Muscle layer of duodenum (tissue), 2 donors: ENCODE data around the gene SLC39A5.
A peak's percentile ranks its signal among the peaks of the same experiment; 100 is the strongest.
"Not testable (repeated sequence)": the region's sequence is repeated elsewhere in the genome, so short reads cannot be mapped to it uniquely, and the experiment has no call there.

Experiments used
- H3K27ac ChIP-seq: one replicate; pipeline ENCODE4 v1.7.0; 2013; ENCODE audit warnings: mild to moderate bottlenecking, low read length
- H3K27me3 ChIP-seq: one replicate; pipeline ENCODE4 v1.7.0; 2013; ENCODE audit warnings: low read depth, mild to moderate bottlenecking, control low read depth, low read length
- H3K36me3 ChIP-seq, 2 donors: one replicate each; pipeline ENCODE4 v1.7.0; 2013; ENCODE audit warnings: low read length in 2 of 2, control low read depth in 1 of 2, mild to moderate bottlenecking in 1 of 2; ENCODE audit not compliant: insufficient read depth in 2 of 2, control insufficient read depth in 1 of 2
- H3K4me1 ChIP-seq, 2 donors: one replicate each; pipeline ENCODE4 v1.7.0; 2013; ENCODE audit warnings: low read length in 2 of 2, mild to moderate bottlenecking in 2 of 2, control low read depth in 1 of 2, moderate library complexity in 1 of 2; ENCODE audit not compliant: insufficient read depth in 2 of 2, control insufficient read depth in 1 of 2
- H3K4me3 ChIP-seq, 2 donors: one replicate each; pipeline ENCODE4 v1.7.0; 2013; ENCODE audit warnings: low read length in 2 of 2, low read depth in 1 of 2, mild to moderate bottlenecking in 1 of 2
- H3K9me3 ChIP-seq, 2 donors: one replicate each; pipeline ENCODE4 v1.7.0; 2013; ENCODE audit warnings: low read length in 2 of 2, control low read depth in 1 of 2, mild to moderate bottlenecking in 1 of 2; ENCODE audit not compliant: control insufficient read depth in 1 of 2
- donor health status: healthy.

SLC39A5 gene

GRCh38 chr12:56282579-56282978 is 52.7 kb downstream of the SLC39A5 start:
- no peaks in the 10 kb centered on the region for H3K27me3 ChIP-seq
- H3K4me1 ChIP-seq, result peaks cover 4 to 25% of the 10 kb centered on the region in 2 donors
- peaks cover 40 to 57% of the 10 kb centered on the region in 2 donors for H3K36me3 ChIP-seq
- no peaks in the 10 kb centered on the region for H3K9me3 ChIP-seq
- H3K4me3 ChIP-seq, result no peak overlapping the region
- peak overlapping the region; percentile 23 for H3K27ac ChIP-seq

GRCh38 chr12:56284263-56284662 is 54.4 kb downstream of the SLC39A5 start:
- H3K4me3 ChIP-seq, H3K27me3 ChIP-seq, H3K9me3 ChIP-seq, H3K27ac ChIP-seq: not testable (repeated sequence)
- peaks cover 4 to 25% of the 10 kb centered on the region in 2 donors for H3K4me1 ChIP-seq
- H3K36me3 ChIP-seq, result peaks cover 40 to 44% of the 10 kb centered on the region in 2 donors

- no peaks in the 10 kb centered on the region for H3K27me3 ChIP-seq
- peak overlapping the region; percentile 60 for H3K27ac ChIP-seq
- H3K36me3 ChIP-seq, result peaks cover 33 to 43% of the 10 kb centered on the region in 2 donors
- H3K4me1 ChIP-seq, result peaks cover 4 to 25% of the 10 kb centered on the region in 2 donors
- no peak overlapping the region for H3K4me3 ChIP-seq
- no peaks in the 10 kb centered on the region for H3K9me3 ChIP-seq
These were observed 56.4 kb downstream of the SLC39A5 start for GRCh38 chr12:56286044-56286830.
